WERI-Rb-1 (cell line): Measurements from ENCODE around the gene SMCHD1.

ENCODE experiments used
- DNase-seq: peaks from one replicate; pipeline ENCODE4 v3.0.0-alpha.2; 2020
- H3K27ac ChIP-seq: fragments of 250-450 bp; sonication (Bioruptor Pico); 2 replicates; pipeline ENCODE4 v1.5.1; 2020; ENCODE audit warnings: mild to moderate bottlenecking, moderate library complexity
- H3K27me3 ChIP-seq: fragments of 250-450 bp; sonication (Bioruptor Pico); 2 replicates; pipeline ENCODE4 v1.5.1; 2021; ENCODE audit warnings: mild to moderate bottlenecking, low read depth, moderate library complexity; ENCODE audit not compliant: insufficient read depth, severe bottlenecking
- H3K36me3 ChIP-seq: fragments of 250-450 bp; sonication (Bioruptor Pico); 2 replicates; pipeline ENCODE4 v1.5.1; 2020; ENCODE audit warnings: mild to moderate bottlenecking, moderate library complexity
- H3K4me3 ChIP-seq: 2 replicates; pipeline ENCODE4 v1.5.1; 2011; ENCODE audit warnings: low read depth, mild to moderate bottlenecking, control low read depth, low read length
- H3K9me3 ChIP-seq: fragments of 250-450 bp; sonication (Bioruptor Pico); 2 replicates; pipeline ENCODE4 v1.5.1; 2021; ENCODE audit warnings: mild to moderate bottlenecking, moderate library complexity; ENCODE audit not compliant: severe bottlenecking
- TF ChIP-seq, protein P1 (sequence below): IDR thresholded peaks from 2 replicates; pipeline ENCODE4 v1.5.1; 2011; ENCODE audit warnings: low read depth, mild to moderate bottlenecking, control low read depth, inconsistent platforms, low read length

The SMCHD1 gene

DNA sequence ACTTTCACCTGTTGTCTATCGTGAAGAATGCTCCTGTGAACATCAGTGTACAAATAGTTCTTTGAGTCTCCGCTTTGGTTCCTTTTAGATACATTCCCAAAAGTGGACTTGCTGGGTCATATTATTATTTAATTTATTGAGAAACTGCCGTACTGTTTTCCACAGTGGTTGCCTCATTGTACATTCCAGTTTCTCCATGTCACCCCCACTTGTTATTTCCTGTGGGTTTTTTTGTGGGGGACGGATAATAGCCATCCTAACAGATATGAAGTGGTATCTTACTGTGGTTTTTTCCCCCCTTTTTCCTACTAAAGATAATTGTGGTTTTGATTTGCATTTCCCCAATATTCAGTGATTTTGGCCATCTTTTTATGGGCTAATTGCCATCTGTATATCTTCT is 53.8 kb downstream of the SMCHD1 start:
- peaks cover 56% of the 10 kb centered on the region for H3K36me3 ChIP-seq
- no peaks in the 10 kb centered on the region for H3K9me3 ChIP-seq
- TF ChIP-seq, protein P1, sequence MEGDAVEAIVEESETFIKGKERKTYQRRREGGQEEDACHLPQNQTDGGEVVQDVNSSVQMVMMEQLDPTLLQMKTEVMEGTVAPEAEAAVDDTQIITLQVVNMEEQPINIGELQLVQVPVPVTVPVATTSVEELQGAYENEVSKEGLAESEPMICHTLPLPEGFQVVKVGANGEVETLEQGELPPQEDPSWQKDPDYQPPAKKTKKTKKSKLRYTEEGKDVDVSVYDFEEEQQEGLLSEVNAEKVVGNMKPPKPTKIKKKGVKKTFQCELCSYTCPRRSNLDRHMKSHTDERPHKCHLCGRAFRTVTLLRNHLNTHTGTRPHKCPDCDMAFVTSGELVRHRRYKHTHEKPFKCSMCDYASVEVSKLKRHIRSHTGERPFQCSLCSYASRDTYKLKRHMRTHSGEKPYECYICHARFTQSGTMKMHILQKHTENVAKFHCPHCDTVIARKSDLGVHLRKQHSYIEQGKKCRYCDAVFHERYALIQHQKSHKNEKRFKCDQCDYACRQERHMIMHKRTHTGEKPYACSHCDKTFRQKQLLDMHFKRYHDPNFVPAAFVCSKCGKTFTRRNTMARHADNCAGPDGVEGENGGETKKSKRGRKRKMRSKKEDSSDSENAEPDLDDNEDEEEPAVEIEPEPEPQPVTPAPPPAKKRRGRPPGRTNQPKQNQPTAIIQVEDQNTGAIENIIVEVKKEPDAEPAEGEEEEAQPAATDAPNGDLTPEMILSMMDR = no peak
- DNase-seq = no peak
- no peak overlapping the region for H3K27ac ChIP-seq
- no peak overlapping the region for H3K4me3 ChIP-seq
- H3K27me3 ChIP-seq = no peaks in the 10 kb centered on the region

DNA sequence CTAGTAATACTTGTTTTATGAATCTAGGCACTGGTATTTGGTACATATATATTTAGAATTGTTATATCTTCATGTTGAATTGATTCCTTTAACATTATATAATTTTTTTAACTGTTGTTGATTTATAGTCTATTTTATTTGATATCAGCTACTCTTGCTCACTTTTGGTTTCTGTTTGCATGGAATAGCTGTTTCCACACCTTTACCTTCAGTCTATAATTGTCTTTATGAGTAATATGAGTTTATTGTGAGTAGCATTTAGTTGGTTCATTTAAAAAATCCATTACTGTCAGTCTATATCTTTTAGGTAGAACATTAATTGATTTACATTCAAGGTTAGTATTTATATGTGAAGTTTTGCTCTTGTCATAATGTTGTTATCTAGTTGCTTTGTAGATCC is 58.6 kb downstream of the SMCHD1 start:
- H3K27me3 ChIP-seq = no peaks in the 10 kb centered on the region
- TF ChIP-seq, protein P1 = no peak
- H3K27ac ChIP-seq = no peak overlapping the region
- no peaks in the 10 kb centered on the region for H3K9me3 ChIP-seq
- H3K4me3 ChIP-seq = no peak overlapping the region
- peaks cover 47% of the 10 kb centered on the region for H3K36me3 ChIP-seq
- DNase-seq = no peak

GRCh38 chr18:2715990-2716389 is 60.5 kb downstream of the SMCHD1 start:
- peaks cover 47% of the 10 kb centered on the region for H3K36me3 ChIP-seq

GRCh38 chr18:2716394-2717326 is 61.1 kb downstream of the SMCHD1 start:
- peaks cover 50% of the 10 kb centered on the region for H3K36me3 ChIP-seq
- no peaks in the 10 kb centered on the region for H3K27me3 ChIP-seq
- no peak overlapping the region for H3K4me3 ChIP-seq
- no peaks in the 10 kb centered on the region for H3K9me3 ChIP-seq
- no peak for DNase-seq
- TF ChIP-seq, protein P1 = no peak
- no peak overlapping the region for H3K27ac ChIP-seq

More at GRCh38 chr18:2715990-2716389, 60.5 kb downstream of the SMCHD1 start:
- TF ChIP-seq, protein P1 = no peak
- Histone ChIP-seq H3K9me3 (no peaks in the 10 kb centered on the region), H3K4me3 (no peak overlapping the region), H3K27ac (no peak overlapping the region), H3K27me3 (no peaks in the 10 kb centered on the region)
- no peak for DNase-seq

- DNase-seq = no peak
- Histone ChIP-seq H3K27me3 (no peaks in the 10 kb centered on the region), H3K9me3 (no peaks in the 10 kb centered on the region), H3K4me3 (no peak overlapping the region), H3K27ac (no peak overlapping the region), H3K36me3 (peaks cover 48% of the 10 kb centered on the region)
- TF ChIP-seq, protein P1 = no peak
Observed at GRCh38 chr18:2717407-2717806, 61.9 kb downstream of the SMCHD1 start.
